Trophoblast cell (in vitro differentiated cells and primary cell): Measurements from ENCODE around the gene DIS3L2.

Source experiments
- DNase-seq, 2 donors: peaks; one replicate each; pipeline ENCODE4 v3.0.0-alpha.2; 2016
- H2AFZ ChIP-seq: 2 replicates; pipeline ENCODE4 v1.6.1; 2013; ENCODE audit warnings: low read length, moderate library complexity, mild to moderate bottlenecking; ENCODE audit not compliant: insufficient read depth, poor library complexity
- H2AK5ac ChIP-seq: 2 replicates; pipeline ENCODE4 v1.6.1; 2013; ENCODE audit warnings: mild to moderate bottlenecking, low read length
- H2BK120ac ChIP-seq: 2 replicates; pipeline ENCODE4 v1.6.1; 2013; ENCODE audit warnings: low read length, mild to moderate bottlenecking, moderate library complexity; ENCODE audit not compliant: insufficient read depth, poor library complexity
- H2BK12ac ChIP-seq: 2 replicates; pipeline ENCODE4 v1.6.1; 2013; ENCODE audit warnings: mild to moderate bottlenecking, low read length, moderate library complexity
- H2BK5ac ChIP-seq: 2 replicates; pipeline ENCODE4 v1.6.1; 2013; ENCODE audit warnings: low read length, low read depth, moderate library complexity, mild to moderate bottlenecking; ENCODE audit not compliant: poor library complexity
- H3K14ac ChIP-seq: 2 replicates; pipeline ENCODE4 v1.6.1; 2013; ENCODE audit warnings: mild to moderate bottlenecking, low read length
- H3K18ac ChIP-seq: 2 replicates; pipeline ENCODE4 v1.6.1; 2013; ENCODE audit warnings: mild to moderate bottlenecking, low read length
- H3K23ac ChIP-seq: 2 replicates; pipeline ENCODE4 v1.6.1; 2013; ENCODE audit warnings: low read length
- H3K27ac ChIP-seq: 2 replicates; pipeline ENCODE4 v1.5.1; 2013; ENCODE audit warnings: low read depth, mild to moderate bottlenecking, inconsistent platforms, low read length, moderate library complexity
- H3K27me3 ChIP-seq: 2 replicates; pipeline ENCODE4 v1.6.1; 2013; ENCODE audit warnings: inconsistent platforms, mild to moderate bottlenecking, low read length, moderate library complexity; ENCODE audit not compliant: insufficient read depth
- H3K36me3 ChIP-seq, 2 experiments: 1 replicate in 1 of 2; 2 replicates in 1 of 2; pipeline ENCODE4 v1.6.1; 2013; ENCODE audit warnings: low read length in 2 of 2, mild to moderate bottlenecking in 2 of 2, moderate library complexity in 1 of 2; ENCODE audit not compliant: insufficient read depth in 2 of 2, control insufficient read depth in 1 of 2
- H3K4ac ChIP-seq: 2 replicates; pipeline ENCODE4 v1.6.1; 2013; ENCODE audit warnings: low read depth, mild to moderate bottlenecking, low read length, moderate library complexity
- H3K4me1 ChIP-seq, 2 experiments: 1 replicate in 1 of 2; 2 replicates in 1 of 2; pipeline ENCODE4 v1.6.1; 2013; ENCODE audit warnings: low read length in 2 of 2, mild to moderate bottlenecking in 2 of 2, moderate library complexity in 1 of 2; ENCODE audit not compliant: insufficient read depth in 2 of 2, control insufficient read depth in 1 of 2
- H3K4me2 ChIP-seq: 2 replicates; pipeline ENCODE4 v1.6.1; 2013; ENCODE audit warnings: inconsistent platforms, mild to moderate bottlenecking, low read length, moderate library complexity
- H3K4me3 ChIP-seq: 2 replicates; pipeline ENCODE4 v1.5.1; 2013; ENCODE audit warnings: mild to moderate bottlenecking, low read depth, low read length, inconsistent platforms
- H3K79me1 ChIP-seq: one replicate; pipeline ENCODE4 v1.6.1; 2013; ENCODE audit warnings: low read length
- H3K79me2 ChIP-seq: 2 replicates; pipeline ENCODE4 v1.6.1; 2013; ENCODE audit warnings: low read length, mild to moderate bottlenecking; ENCODE audit not compliant: control insufficient read depth, insufficient read depth, poor library complexity
- H3K9ac ChIP-seq: 2 replicates; pipeline ENCODE4 v1.6.1; 2013; ENCODE audit warnings: mild to moderate bottlenecking, low read length
- H3K9me3 ChIP-seq: 2 replicates; pipeline ENCODE4 v1.6.1; 2013; ENCODE audit warnings: low read depth, mild to moderate bottlenecking, control low read depth, inconsistent platforms, low read length; ENCODE audit not compliant: insufficient read depth
- H4K12ac ChIP-seq: 2 replicates; pipeline ENCODE4 v1.6.1; 2013; ENCODE audit warnings: low read depth, mild to moderate bottlenecking, low read length, moderate library complexity
- H4K8ac ChIP-seq: 2 replicates; pipeline ENCODE4 v1.6.1; 2013; ENCODE audit warnings: low read depth, mild to moderate bottlenecking, low read length, moderate library complexity
- H4K91ac ChIP-seq: one replicate; pipeline ENCODE4 v1.6.1; 2013; ENCODE audit warnings: low read depth, mild to moderate bottlenecking, low read length, moderate library complexity
- WGBS: extraction: QIAGEN DNeasy Blood & Tissue Kit; methylation state at CpG from one replicate; pipeline ENCODE4 v1.1.7; 2013; ENCODE audit warnings: missing lambda C conversion rate; ENCODE audit not compliant: insufficient read length, insufficient coverage; ENCODE audit errors: extremely low coverage; 5-methylcytosine and 5-hydroxymethylcytosine counted together

DIS3L2 gene

GRCh38 chr2:232261776-232262175 lies 300.3 kb downstream of the DIS3L2 start:
- H4K12ac ChIP-seq = no peak overlapping the region
- no peak overlapping the region for H3K9ac ChIP-seq
- H2AK5ac ChIP-seq = no peak overlapping the region
- H2BK12ac ChIP-seq = no peak overlapping the region
- no peaks in the 10 kb centered on the region for H3K9me3 ChIP-seq
- no peak overlapping the region for H4K91ac ChIP-seq
- no peaks in the 10 kb centered on the region for H3K79me2 ChIP-seq
- H3K4me3 ChIP-seq = no peak overlapping the region
- no peak overlapping the region for H3K18ac ChIP-seq
- no peak overlapping the region for H4K8ac ChIP-seq
- WGBS = no CpG with 5 or more reads among the region's 2 CpGs
- peaks cover 11 to 22% of the 10 kb centered on the region in 2 experiments for H3K4me1 ChIP-seq
- no peak overlapping the region for H3K27ac ChIP-seq
- H3K36me3 ChIP-seq = peaks cover 3 to 5% of the 10 kb centered on the region in 2 experiments
- peak in 1 of 2 donors; percentile 24 for DNase-seq
- H3K79me1 ChIP-seq = no peaks in the 10 kb centered on the region
- H3K4ac ChIP-seq = no peak overlapping the region
- H2BK120ac ChIP-seq = no peak overlapping the region
- H2AFZ ChIP-seq = no peak overlapping the region
- no peak overlapping the region for H3K4me2 ChIP-seq
- H3K23ac ChIP-seq = no peak overlapping the region
- H2BK5ac ChIP-seq = no peak overlapping the region
- no peaks in the 10 kb centered on the region for H3K27me3 ChIP-seq
- H3K14ac ChIP-seq = no peak overlapping the region

- H3K4me3 ChIP-seq = no peak overlapping the region
- H2BK5ac ChIP-seq = no peak overlapping the region
- no peak overlapping the region for H2AK5ac ChIP-seq
- no peak overlapping the region for H3K27ac ChIP-seq
- no peak overlapping the region for H3K4ac ChIP-seq
- peaks cover 3 to 5% of the 10 kb centered on the region in 2 experiments for H3K36me3 ChIP-seq
- no peak overlapping the region for H4K12ac ChIP-seq
- no peaks in the 10 kb centered on the region for H3K79me2 ChIP-seq
- no peak overlapping the region for H3K18ac ChIP-seq
- no peak overlapping the region for H4K8ac ChIP-seq
- no peak overlapping the region for H3K23ac ChIP-seq
- no CpG with 5 or more reads among the region's 15 CpGs for WGBS
- H3K79me1 ChIP-seq = no peaks in the 10 kb centered on the region
- no peak overlapping the region for H3K4me2 ChIP-seq
- no peak for DNase-seq
- no peak overlapping the region for H3K14ac ChIP-seq
- no peak overlapping the region for H3K9ac ChIP-seq
- peaks cover 11 to 22% of the 10 kb centered on the region in 2 experiments for H3K4me1 ChIP-seq
- H2BK120ac ChIP-seq = no peak overlapping the region
- H3K27me3 ChIP-seq = no peaks in the 10 kb centered on the region
- no peaks in the 10 kb centered on the region for H3K9me3 ChIP-seq
- H2AFZ ChIP-seq = no peak overlapping the region
- H2BK12ac ChIP-seq = no peak overlapping the region
- no peak overlapping the region for H4K91ac ChIP-seq
Observed at GRCh38 chr2:232263295-232263694, 301.8 kb downstream of the DIS3L2 start.

- Histone ChIP-seq H4K91ac (no peak overlapping the region), H3K9ac (no peak overlapping the region), H4K12ac (no peak overlapping the region), H4K8ac (no peak overlapping the region), H3K27me3 (no peaks in the 10 kb centered on the region), H3K14ac (no peak overlapping the region), H3K4me2 (no peak overlapping the region), H2BK5ac (no peak overlapping the region), H3K4ac (no peak overlapping the region), H2BK120ac (no peak overlapping the region), H3K4me1 (peaks cover 11 to 16% of the 10 kb centered on the region in 2 experiments), H3K27ac (no peak overlapping the region), H3K4me3 (no peak overlapping the region), H2BK12ac (no peak overlapping the region), H3K18ac (no peak overlapping the region), H3K23ac (no peak overlapping the region), H3K36me3 (peaks cover 3 to 5% of the 10 kb centered on the region in 2 experiments), H2AFZ (no peak overlapping the region), H3K9me3 (no peaks in the 10 kb centered on the region), H3K79me1 (no peaks in the 10 kb centered on the region), H3K79me2 (no peaks in the 10 kb centered on the region), H2AK5ac (no peak overlapping the region)
- no peak for DNase-seq
- no CpG with 5 or more reads among the region's 4 CpGs for WGBS
Observed at GRCh38 chr2:232264081-232264480, 302.6 kb downstream of the DIS3L2 start.

- Histone ChIP-seq H3K79me2 (no peaks in the 10 kb centered on the region), H3K79me1 (no peaks in the 10 kb centered on the region), H2AK5ac (no peak overlapping the region), H4K91ac (no peak overlapping the region), H3K23ac (no peak overlapping the region), H2BK12ac (no peak overlapping the region), H3K36me3 (peaks cover 3 to 5% of the 10 kb centered on the region in 2 experiments), H2BK120ac (no peak overlapping the region), H3K4me3 (no peak overlapping the region), H2BK5ac (no peak overlapping the region), H3K18ac (no peak overlapping the region), H4K8ac (no peak overlapping the region), H2AFZ (no peak overlapping the region), H4K12ac (no peak overlapping the region), H3K9ac (no peak overlapping the region), H3K4me2 (no peak overlapping the region), H3K27ac (no peak overlapping the region), H3K9me3 (no peaks in the 10 kb centered on the region), H3K14ac (no peak overlapping the region), H3K4me1 (peaks cover 2 to 6% of the 10 kb centered on the region in 2 experiments), H3K4ac (no peak overlapping the region), H3K27me3 (no peaks in the 10 kb centered on the region)
- peak in 1 of 2 donors; percentile 21 for DNase-seq
- no CpG with 5 or more reads among the region's 5 CpGs for WGBS
Observed at GRCh38 chr2:232265329-232265728, 303.8 kb downstream of the DIS3L2 start.
